Measurements from ENCODE around the gene PLCB1.

The PLCB1 gene

GRCh38 chr20:8470156-8470555 lies 338.1 kb downstream of the PLCB1 start:
- no peak for DNase-seq

- DNase-seq = no peak
These were observed 339.4 kb downstream of the PLCB1 start for GRCh38 chr20:8471465-8471864.

- no peak for DNase-seq
These were observed 341.4 kb downstream of the PLCB1 start for GRCh38 chr20:8473459-8473858.

- no peak for DNase-seq
These were observed 342.1 kb downstream of the PLCB1 start for GRCh38 chr20:8474027-8474668.

- no peak for DNase-seq
These were observed 344.0 kb downstream of the PLCB1 start for GRCh38 chr20:8476021-8476420.

GRCh38 chr20:8480597-8480996 lies 348.5 kb downstream of the PLCB1 start:
- DNase-seq = no peak

GRCh38 chr20:8487696-8488095 lies 355.6 kb downstream of the PLCB1 start:
- DNase-seq = no peak

- DNase-seq = no peak
These were observed 357.2 kb downstream of the PLCB1 start for GRCh38 chr20:8489094-8489883.

GRCh38 chr20:8490076-8490830 lies 358.2 kb downstream of the PLCB1 start:
- no peak for DNase-seq

- DNase-seq = no peak
These were observed 360.1 kb downstream of the PLCB1 start for GRCh38 chr20:8492173-8492572.

GRCh38 chr20:8498571-8498970 lies 366.5 kb downstream of the PLCB1 start:
- no peak for DNase-seq

GRCh38 chr20:8504030-8504429 lies 372.0 kb downstream of the PLCB1 start:
- DNase-seq = no peak

- no peak for DNase-seq
These were observed 373.6 kb downstream of the PLCB1 start for GRCh38 chr20:8505476-8506200.

- no peak for DNase-seq
These were observed 375.2 kb downstream of the PLCB1 start for GRCh38 chr20:8507231-8507630.

GRCh38 chr20:8509809-8510208 lies 377.7 kb downstream of the PLCB1 start:
- DNase-seq = no peak

GRCh38 chr20:8510808-8511207 lies 378.7 kb downstream of the PLCB1 start:
- no peak for DNase-seq

GRCh38 chr20:8512003-8512402 lies 379.9 kb downstream of the PLCB1 start:
- DNase-seq = no peak

- DNase-seq = no peak
These were observed 383.9 kb downstream of the PLCB1 start for GRCh38 chr20:8515810-8516435.

GRCh38 chr20:8518878-8519277 lies 386.8 kb downstream of the PLCB1 start:
- DNase-seq = no peak

- DNase-seq = no peak
These were observed 387.8 kb downstream of the PLCB1 start for GRCh38 chr20:8519887-8520286.

- no peak for DNase-seq
These were observed 390.1 kb downstream of the PLCB1 start for GRCh38 chr20:8522168-8522567.

- no peak for DNase-seq
These were observed 391.6 kb downstream of the PLCB1 start for GRCh38 chr20:8523684-8524083.

All from activated CD4-positive, CD25-positive, alpha-beta regulatory T cell treated with anti-CD3 and anti-CD28 coated beads, Interleukin-2, amount 50 U/mL, for 72 hours (primary cell).